GM23248 (cell line): ENCODE measurements around the gene BEST3. TPM values are rescaled to one million over a fixed set of nuclear protein-coding genes. Genes with fewer than 3 reads are reported as not detected.

Experiments
- DNase-seq: peaks from one replicate; pipeline ENCODE4 v3.0.0-alpha.2; 2015
- H2AFZ ChIP-seq: fragments of 200-600 bp; sonication (generic); 2 replicates; pipeline ENCODE4 v1.6.1; 2016; ENCODE audit warnings: antibody characterized with exemption
- H3F3A ChIP-seq: fragments of 200-600 bp; sonication (generic); 2 replicates; pipeline ENCODE4 v1.6.1; 2016; ENCODE audit warnings: mild to moderate bottlenecking, antibody characterized with exemption, mixed run types; ENCODE audit not compliant: insufficient read depth
- H3K27ac ChIP-seq: fragments of 200-600 bp; sonication (generic); 2 replicates; pipeline ENCODE4 v1.5.1; 2016; ENCODE audit warnings: mild to moderate bottlenecking
- H3K27me3 ChIP-seq: fragments of 200-600 bp; sonication (generic); replicated peaks from 2 replicates; pipeline ENCODE4 v1.6.1; 2016; ENCODE audit warnings: mild to moderate bottlenecking; ENCODE audit not compliant: insufficient read depth
- H3K36me3 ChIP-seq: fragments of 200-600 bp; sonication (generic); 2 replicates; pipeline ENCODE4 v1.6.1; 2016; ENCODE audit warnings: low read depth, mild to moderate bottlenecking
- H3K4me1 ChIP-seq: fragments of 200-600 bp; sonication (generic); 2 replicates; pipeline ENCODE4 v1.6.1; 2016; ENCODE audit warnings: mild to moderate bottlenecking; ENCODE audit not compliant: insufficient read depth
- H3K4me2 ChIP-seq: fragments of 200-600 bp; sonication (generic); one replicate; pipeline ENCODE4 v1.6.1; 2016; ENCODE audit warnings: mild to moderate bottlenecking; ENCODE audit not compliant: unreplicated experiment
- H3K4me3 ChIP-seq: fragments of 200-600 bp; sonication (generic); 2 replicates; pipeline ENCODE4 v1.5.1; 2016; ENCODE audit warnings: mild to moderate bottlenecking
- H3K79me2 ChIP-seq: fragments of 200-600 bp; sonication (generic); 2 replicates; pipeline ENCODE4 v1.6.1; 2016; ENCODE audit warnings: mild to moderate bottlenecking; ENCODE audit not compliant: insufficient read depth
- H3K9ac ChIP-seq: fragments of 200-600 bp; sonication (generic); 2 replicates; pipeline ENCODE4 v1.6.1; 2016; ENCODE audit warnings: mild to moderate bottlenecking
- H3K9me2 ChIP-seq: fragments of 200-600 bp; sonication (generic); 2 replicates; pipeline ENCODE4 v1.6.1; 2016; ENCODE audit warnings: mixed run types, mild to moderate bottlenecking, moderate library complexity; ENCODE audit not compliant: insufficient read depth
- H3K9me3 ChIP-seq: fragments of 200-600 bp; sonication (generic); one replicate; pipeline ENCODE4 v1.6.1; 2017; ENCODE audit warnings: low read depth
- H4K20me1 ChIP-seq: fragments of 200-600 bp; sonication (generic); 2 replicates; pipeline ENCODE4 v1.6.0; 2016; ENCODE audit not compliant: insufficient read depth
- EZH2 ChIP-seq: fragments of 200-600 bp; sonication (generic); IDR thresholded peaks from 2 replicates; pipeline ENCODE4 v1.6.1; 2018; ENCODE audit warnings: antibody characterized with exemption, mild to moderate bottlenecking; ENCODE audit not compliant: insufficient read depth, poor library complexity, severe bottlenecking
- EZH2phosphoT487 ChIP-seq: fragments of 200-600 bp; sonication (generic); IDR thresholded peaks from 2 replicates; pipeline ENCODE4 v1.6.1; 2018; ENCODE audit warnings: antibody characterized with exemption, moderate library complexity, mild to moderate bottlenecking, low read depth; ENCODE audit not compliant: insufficient read depth
- WGBS, 2 experiments: methylation state at CpG; one replicate each; pipeline ENCODE4 v1.1.6; 2015 to 2017; ENCODE audit warnings: low lambda C conversion rate in 2 of 2, low coverage in 1 of 2; ENCODE audit errors: missing lambda C conversion rate in 2 of 2; 5-methylcytosine and 5-hydroxymethylcytosine counted together
- in situ Hi-C: fragments of 300-500 bp; cut with MboI; formaldehyde crosslinking; loops from 2 replicates; pipeline ENCODE4 v1.15.0; 2020
- polyA plus RNA-seq: library from polyadenylated mRNA; unstranded; fragments of >200 nt; fragmentation: Nextera tagmentation; extraction: Ambion mirVana; gene quantifications from 2 replicates; pipeline ENCODE4 v1.2.1, GENCODE V29; 2016
- total RNA-seq: library from RNA; depleted of rRNA; stranded (reverse); fragments of >200 nt; shearing (Covaris generic); gene quantifications from 2 replicates; pipeline ENCODE4 v1.2.3, GENCODE V29; 2014

The BEST3 gene
- total and polyA plus RNA-seq, 2 experiments from 2014 or later = not detected

- Histone ChIP-seq H3K9ac (no peak overlapping the region), H3K4me2 (no peak overlapping the region), H3K79me2 (no peaks in the 10 kb centered on the region), H3F3A (0 out of 2 replicates have a peak, but pooled peaks cover 10% of the 10 kb centered on the region), H4K20me1 (no peaks in the 10 kb centered on the region), H2AFZ (no peak overlapping the region), H3K9me2 (no peaks in the 10 kb centered on the region), H3K9me3 (no peaks in the 10 kb centered on the region), H3K4me1 (0 out of 2 replicates have a peak, but pooled peaks cover 7% of the 10 kb centered on the region), H3K27ac (no peak overlapping the region), H3K36me3 (no peaks in the 10 kb centered on the region), H3K4me3 (no peak overlapping the region), H3K27me3 (no peaks in the 10 kb centered on the region)
- 62 to 77% methylated on average over 2 of the region's 2 CpGs for WGBS, 2 experiments
- TF ChIP-seq EZH2phosphoT487 = no peak
- no peak for TF ChIP-seq EZH2
- in situ Hi-C loops = no loop called here
- DNase-seq = no peak
These were observed 16.9 kb downstream of the BEST3 start for GRCh38 chr12:69682110-69682755.

- no peak overlapping the region for H3K9ac ChIP-seq
- H3K79me2 ChIP-seq = no peaks in the 10 kb centered on the region
- H3K4me1 ChIP-seq = no peaks in the 10 kb centered on the region
- in situ Hi-C loops = no loop called here
- no peaks in the 10 kb centered on the region for H4K20me1 ChIP-seq
- no peak overlapping the region for H3K4me2 ChIP-seq
- H3F3A ChIP-seq = no peaks in the 10 kb centered on the region
- H3K4me3 ChIP-seq = no peak overlapping the region
- no peak overlapping the region for H3K27ac ChIP-seq
- no peak overlapping the region for H2AFZ ChIP-seq
- no peaks in the 10 kb centered on the region for H3K9me2 ChIP-seq
- no peak for DNase-seq
- H3K27me3 ChIP-seq = no peaks in the 10 kb centered on the region
- H3K9me3 ChIP-seq = no peaks in the 10 kb centered on the region
- H3K36me3 ChIP-seq = no peaks in the 10 kb centered on the region
- TF ChIP-seq EZH2 (no peak), EZH2phosphoT487 (no peak)
- 82 to 83% methylated on average over 4 of the region's 4 CpGs for WGBS, 2 experiments
These were observed 20.0 kb downstream of the BEST3 start for GRCh38 chr12:69679119-69679518.

- Histone ChIP-seq H3K9ac (no peak overlapping the region), H3K9me2 (no peaks in the 10 kb centered on the region), H3K4me3 (no peak overlapping the region), H3K4me1 (no peaks in the 10 kb centered on the region), H4K20me1 (no peaks in the 10 kb centered on the region), H3K4me2 (no peak overlapping the region), H3K79me2 (no peaks in the 10 kb centered on the region), H3F3A (no peaks in the 10 kb centered on the region), H2AFZ (no peak overlapping the region), H3K36me3 (no peaks in the 10 kb centered on the region), H3K27ac (no peak overlapping the region), H3K9me3 (no peaks in the 10 kb centered on the region), H3K27me3 (no peaks in the 10 kb centered on the region)
- in situ Hi-C loops = no loop called here
- peak; percentile 14 for DNase-seq
- TF ChIP-seq EZH2 (no peak), EZH2phosphoT487 (no peak)
- 81 to 82% methylated on average over 8 of the region's 8 CpGs for WGBS, 2 experiments
These were observed 22.7 kb downstream of the BEST3 start for GRCh38 chr12:69676257-69677012.

GRCh38 chr12:69672195-69672594, 26.9 kb downstream of the BEST3 start:
- no peak for TF ChIP-seq EZH2
- Histone ChIP-seq H3K4me1 (no peaks in the 10 kb centered on the region), H3K36me3 (no peaks in the 10 kb centered on the region), H4K20me1 (no peaks in the 10 kb centered on the region), H3K9me3 (no peaks in the 10 kb centered on the region), H3K27me3 (no peaks in the 10 kb centered on the region; the same call in 1 of the 2 replicates), H3K4me3 (no peak overlapping the region), H3K9ac (no peak overlapping the region), H2AFZ (no peak overlapping the region), H3K4me2 (no peak overlapping the region), H3K9me2 (no peaks in the 10 kb centered on the region), H3K27ac (no peak overlapping the region), H3K79me2 (no peaks in the 10 kb centered on the region), H3F3A (no peaks in the 10 kb centered on the region)
- WGBS, 2 experiments = 70 to 72% methylated on average over 2 of the region's 2 CpGs
- in situ Hi-C loops = no loop called here
- no peak for DNase-seq
